ENCODE data around the gene DNTT.

DNA sequence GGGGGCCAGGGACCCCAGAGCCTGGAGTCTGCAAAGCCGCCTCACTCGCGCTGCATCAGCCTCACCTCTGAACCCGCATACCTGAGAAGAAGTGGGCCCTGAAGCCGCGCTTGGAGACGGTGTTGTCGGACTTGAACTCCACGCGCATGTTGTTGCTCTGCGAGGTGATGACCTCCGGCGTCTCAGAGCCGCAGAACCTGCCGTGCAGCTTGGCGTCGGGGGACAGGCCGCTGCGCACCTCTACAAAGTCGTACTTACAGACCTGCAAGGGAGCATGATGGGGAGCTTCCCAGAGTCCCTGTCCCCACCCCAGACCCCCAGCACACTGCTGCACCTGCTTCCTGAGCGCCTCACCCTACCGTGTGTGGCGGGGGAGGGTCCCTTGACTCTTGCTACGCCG, 80.3 kb downstream of the DNTT start:
- TF ChIP-seq, protein P1, sequence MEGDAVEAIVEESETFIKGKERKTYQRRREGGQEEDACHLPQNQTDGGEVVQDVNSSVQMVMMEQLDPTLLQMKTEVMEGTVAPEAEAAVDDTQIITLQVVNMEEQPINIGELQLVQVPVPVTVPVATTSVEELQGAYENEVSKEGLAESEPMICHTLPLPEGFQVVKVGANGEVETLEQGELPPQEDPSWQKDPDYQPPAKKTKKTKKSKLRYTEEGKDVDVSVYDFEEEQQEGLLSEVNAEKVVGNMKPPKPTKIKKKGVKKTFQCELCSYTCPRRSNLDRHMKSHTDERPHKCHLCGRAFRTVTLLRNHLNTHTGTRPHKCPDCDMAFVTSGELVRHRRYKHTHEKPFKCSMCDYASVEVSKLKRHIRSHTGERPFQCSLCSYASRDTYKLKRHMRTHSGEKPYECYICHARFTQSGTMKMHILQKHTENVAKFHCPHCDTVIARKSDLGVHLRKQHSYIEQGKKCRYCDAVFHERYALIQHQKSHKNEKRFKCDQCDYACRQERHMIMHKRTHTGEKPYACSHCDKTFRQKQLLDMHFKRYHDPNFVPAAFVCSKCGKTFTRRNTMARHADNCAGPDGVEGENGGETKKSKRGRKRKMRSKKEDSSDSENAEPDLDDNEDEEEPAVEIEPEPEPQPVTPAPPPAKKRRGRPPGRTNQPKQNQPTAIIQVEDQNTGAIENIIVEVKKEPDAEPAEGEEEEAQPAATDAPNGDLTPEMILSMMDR (IDR thresholded peaks at IDR 0.05) = no peak
- no peak for TF ChIP-seq EZH2 (IDR thresholded peaks at IDR 0.05)
